ENCODE results near the gene ZNF79.

Gene ZNF79

GRCh38 chr9:127398715-127399400 is 25.3 kb upstream of the ZNF79 start:
- no peak for DNase-seq

GRCh38 chr9:127399736-127400269 is 24.4 kb upstream of the ZNF79 start:
- DNase-seq, result no peak

GRCh38 chr9:127402401-127403090 is 21.6 kb upstream of the ZNF79 start:
- DNase-seq, result no peak

DNA sequence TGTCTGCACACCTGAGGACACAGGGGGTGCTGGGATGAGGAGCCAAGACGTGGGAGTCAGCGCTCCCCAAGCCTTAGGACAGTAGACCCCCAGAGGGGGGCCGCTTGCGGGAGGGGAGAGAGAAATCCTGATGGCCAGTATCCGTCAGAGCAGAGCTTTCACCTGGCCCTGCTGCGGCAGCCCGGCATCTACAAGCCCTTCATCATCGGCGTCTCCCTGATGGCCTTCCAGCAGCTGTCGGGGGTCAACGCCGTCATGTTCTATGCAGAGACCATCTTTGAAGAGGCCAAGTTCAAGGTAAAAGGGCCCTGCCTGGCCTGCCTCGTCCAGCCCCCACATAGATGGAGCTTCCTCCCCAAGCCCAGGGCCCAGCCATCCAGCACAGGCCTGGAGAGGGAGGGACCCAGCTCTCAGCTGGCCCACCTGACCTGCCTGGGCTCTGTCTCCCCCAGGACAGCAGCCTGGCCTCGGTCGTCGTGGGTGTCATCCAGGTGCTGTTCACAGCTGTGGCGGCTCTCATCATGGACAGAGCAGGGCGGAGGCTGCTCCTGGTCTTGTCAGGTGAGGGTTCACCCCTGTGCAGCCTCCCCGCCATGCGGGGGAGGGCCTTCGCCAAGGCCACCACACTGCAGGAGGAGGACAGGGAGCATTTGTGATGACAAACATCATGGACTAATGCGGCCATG is 20.5 kb upstream of the ZNF79 start:
- no peak for DNase-seq

- DNase-seq, result no peak
These were observed 19.6 kb upstream of the ZNF79 start for GRCh38 chr9:127404631-127405030.

DNA sequence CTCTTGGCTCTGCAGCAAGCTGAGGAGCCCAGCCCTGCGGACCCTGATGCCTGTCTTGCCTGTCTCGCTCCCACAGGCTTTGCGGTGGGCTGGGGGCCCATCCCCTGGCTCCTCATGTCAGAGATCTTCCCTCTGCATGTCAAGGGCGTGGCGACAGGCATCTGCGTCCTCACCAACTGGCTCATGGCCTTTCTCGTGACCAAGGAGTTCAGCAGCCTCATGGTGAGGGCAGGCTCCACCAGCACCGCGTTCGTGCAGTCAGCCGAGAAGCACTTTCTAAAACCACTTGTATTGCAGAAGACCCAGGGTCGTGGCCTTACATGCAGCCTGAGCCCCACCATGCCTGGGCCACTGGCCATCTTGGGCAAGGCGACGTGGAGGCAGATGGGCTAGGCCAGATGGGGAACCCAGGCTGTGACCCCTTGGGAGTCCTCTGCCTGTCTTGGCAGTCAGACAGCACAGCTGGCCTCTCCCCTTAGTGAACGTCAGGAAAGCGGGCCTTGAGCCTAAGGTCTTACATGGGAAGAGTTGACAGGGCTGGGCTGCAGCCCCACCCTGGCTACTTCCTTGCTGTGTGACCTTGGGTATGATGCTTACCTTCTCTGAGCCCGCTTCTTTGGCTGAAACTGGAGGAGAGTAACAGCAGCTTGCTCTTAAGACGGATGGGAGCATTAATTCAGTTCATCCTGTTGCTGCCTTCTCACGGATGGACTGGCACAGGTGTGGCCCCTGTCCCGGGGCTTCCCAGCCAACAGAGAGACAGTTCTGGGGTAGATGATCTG is 18.6 kb upstream of the ZNF79 start:
- DNase-seq, result no peak

DNA sequence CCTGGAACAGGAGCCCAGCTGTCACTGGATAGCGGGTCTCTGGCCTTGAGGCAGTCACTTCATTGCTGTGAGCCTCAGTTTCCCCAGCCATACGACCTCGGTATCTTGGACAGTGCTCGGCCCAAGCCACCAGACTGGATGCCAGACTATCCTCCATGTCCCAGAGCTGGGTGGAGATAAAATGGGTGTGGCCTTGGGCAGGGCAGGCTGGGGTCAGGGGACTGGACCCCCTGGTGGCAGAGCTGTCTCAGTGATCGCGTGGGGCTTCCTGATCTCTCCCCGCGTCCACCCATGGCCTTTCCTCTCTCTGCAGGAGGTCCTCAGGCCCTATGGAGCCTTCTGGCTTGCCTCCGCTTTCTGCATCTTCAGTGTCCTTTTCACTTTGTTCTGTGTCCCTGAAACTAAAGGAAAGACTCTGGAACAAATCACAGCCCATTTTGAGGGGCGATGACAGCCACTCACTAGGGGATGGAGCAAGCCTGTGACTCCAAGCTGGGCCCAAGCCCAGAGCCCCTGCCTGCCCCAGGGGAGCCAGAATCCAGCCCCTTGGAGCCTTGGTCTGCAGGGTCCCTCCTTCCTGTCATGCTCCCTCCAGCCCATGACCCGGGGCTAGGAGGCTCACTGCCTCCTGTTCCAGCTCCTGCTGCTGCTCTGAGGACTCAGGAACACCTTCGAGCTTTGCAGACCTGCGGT is 17.2 kb upstream of the ZNF79 start:
- no peak for DNase-seq

- no peak for DNase-seq
These were observed 16.7 kb upstream of the ZNF79 start for GRCh38 chr9:127407492-127407843.

- DNase-seq, result no peak
These were observed 13.1 kb upstream of the ZNF79 start for GRCh38 chr9:127411122-127411521.

GRCh38 chr9:127415141-127415540 is 9.0 kb upstream of the ZNF79 start:
- DNase-seq, result no peak

- no peak for DNase-seq
These were observed 8.5 kb upstream of the ZNF79 start for GRCh38 chr9:127415657-127416056.

GRCh38 chr9:127417131-127418036 is 6.8 kb upstream of the ZNF79 start:
- DNase-seq, result no peak

- peak; percentile 61 for DNase-seq
These were observed 6.1 kb upstream of the ZNF79 start for GRCh38 chr9:127418037-127418471.

GRCh38 chr9:127419348-127419747 is 4.8 kb upstream of the ZNF79 start:
- no peak for DNase-seq

DNA sequence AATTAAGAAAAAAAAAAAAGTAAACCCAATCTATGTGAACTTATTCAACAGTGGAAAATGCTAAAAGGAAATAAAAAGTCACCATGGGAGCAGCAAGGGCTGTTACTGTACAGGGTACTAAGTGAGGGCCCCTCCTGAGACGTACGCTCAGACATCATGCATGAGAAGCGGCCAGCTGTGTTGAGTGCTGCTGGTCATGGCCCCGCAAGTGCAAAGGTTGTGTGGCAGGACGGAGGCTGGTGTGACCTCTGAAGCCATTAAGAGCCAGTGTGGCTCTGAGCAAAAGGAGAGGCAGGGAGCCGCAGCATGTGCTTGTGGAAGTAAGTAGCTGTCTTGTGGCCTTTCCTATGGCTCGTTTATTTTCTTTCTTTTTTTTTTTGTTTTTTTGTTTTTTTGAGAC is 3.1 kb upstream of the ZNF79 start:
- DNase-seq, result no peak

DNA sequence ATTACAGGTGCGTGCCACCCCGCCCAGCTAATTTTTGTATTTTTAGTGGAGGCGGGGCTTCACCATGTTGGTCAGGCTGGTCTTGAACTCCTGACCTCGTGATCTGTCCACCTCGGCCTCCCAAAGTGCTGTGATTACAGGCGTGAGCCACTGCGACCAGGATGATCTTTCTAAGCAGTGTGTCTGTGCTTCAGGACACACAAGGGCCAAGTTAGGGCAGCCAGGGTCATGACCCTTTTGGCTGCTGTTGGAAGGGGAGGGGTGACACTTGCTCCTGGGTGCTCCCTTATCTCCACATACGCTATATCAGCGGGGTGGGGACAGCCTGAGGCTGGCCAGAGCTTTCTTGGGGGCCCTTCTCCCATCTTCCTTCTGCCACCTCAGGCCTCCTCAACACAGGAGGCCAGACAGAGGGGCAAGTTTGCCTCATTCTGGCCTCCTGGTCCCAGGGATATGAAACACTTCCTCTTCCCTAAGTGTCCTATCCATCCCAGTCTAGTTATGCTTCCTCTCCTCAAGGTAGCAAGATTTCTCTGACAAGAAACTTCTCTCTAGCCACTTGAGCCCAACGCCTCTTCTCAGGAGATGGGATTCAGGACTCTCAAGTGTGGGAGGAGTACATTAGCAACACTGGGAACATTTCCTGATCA is 1.9 kb upstream of the ZNF79 start:
- no peak for DNase-seq

DNA sequence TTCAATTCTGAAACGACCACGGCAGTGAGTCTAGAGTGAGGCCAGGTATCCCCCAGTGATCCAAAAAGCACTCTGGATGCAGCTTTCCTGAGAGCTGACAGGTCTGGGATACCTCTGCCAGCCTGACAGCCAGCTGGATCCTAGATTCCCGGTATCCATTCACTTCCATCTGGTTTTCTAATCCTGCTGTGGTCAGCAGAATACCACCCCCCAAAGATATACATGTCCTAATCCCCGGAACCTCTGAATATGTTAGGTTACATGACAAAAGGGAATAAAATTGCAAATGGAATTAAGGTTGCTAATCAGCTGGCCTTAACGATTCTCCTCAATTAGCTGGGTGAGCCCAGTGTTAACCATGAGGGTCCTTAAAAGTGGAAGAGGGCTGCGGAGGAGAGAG is 1.4 kb upstream of the ZNF79 start:
- no peak for DNase-seq

DNA sequence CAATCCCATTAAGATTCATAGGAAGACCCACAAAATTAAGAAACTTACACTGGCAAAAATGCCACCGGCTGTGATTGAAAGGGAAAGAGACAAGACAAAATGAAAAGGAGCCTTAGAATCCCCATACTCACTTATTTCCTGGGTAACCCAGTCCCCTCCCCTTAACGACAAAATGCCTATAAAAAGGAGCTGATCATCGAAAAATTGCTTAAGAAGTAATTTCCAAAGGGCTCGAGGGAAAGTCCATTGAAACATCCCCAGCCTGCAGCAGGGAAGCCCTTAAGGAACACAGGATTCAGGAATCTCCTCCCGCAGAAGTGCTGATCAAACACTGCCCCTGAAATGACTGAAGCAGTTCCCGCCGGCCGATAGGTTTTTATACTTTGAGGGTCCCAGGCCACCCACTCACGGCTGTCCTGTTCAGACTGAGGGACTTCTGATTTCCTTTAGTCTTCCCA is 677 bp upstream of the ZNF79 start:
- DNase-seq, result no peak

GRCh38 chr9:127424676-127424999 is 456 bp downstream of the ZNF79 start:
- DNase-seq, result peak; percentile 50

DNA sequence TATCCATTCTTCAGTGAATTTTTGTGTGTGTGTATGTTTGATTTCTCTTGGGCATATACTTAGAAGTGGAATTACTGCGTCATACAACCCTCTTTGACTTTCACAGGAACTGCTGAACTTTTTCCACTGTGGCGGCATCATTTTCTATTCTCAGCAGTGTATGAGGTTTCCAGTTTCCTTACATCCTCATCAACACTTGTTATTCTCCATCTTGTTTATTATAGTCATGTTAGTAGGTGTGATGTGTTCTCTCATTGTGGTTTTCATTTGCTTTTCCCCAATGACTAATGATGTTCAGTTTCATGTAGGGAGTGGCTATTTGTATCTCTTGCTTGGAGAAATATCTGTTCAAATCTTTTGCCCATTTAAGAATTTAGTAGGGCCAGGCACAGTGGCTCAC is 2.6 kb downstream of the ZNF79 start:
- DNase-seq, result no peak

DNA sequence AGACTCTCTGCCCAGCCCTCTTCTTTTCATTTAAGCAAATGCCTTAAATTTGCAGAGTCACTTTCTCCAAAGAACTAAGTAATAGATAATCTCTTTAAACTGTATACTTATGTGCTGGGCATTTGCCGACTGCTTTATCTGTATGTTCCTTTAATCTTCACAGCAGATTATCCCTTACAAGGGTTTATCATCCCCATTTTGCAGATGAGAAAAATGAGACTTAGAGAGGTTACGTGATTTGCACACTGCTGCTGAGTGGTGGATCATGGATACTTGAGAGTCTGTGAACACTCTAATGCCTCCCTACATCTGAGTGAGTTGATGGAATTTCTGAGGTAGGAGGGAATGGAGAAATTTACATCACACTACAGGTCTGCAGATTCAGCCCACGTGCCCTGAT is 4.2 kb downstream of the ZNF79 start:
- no peak for DNase-seq

Measured in CD4-positive, alpha-beta T cell treated with Interleukin-17A for 4 hours (primary cell).